ENCODE results near the gene LIX1L. TPM values are rescaled to one million over a fixed set of nuclear protein-coding genes. Genes with fewer than 3 reads are reported as not detected.
A peak's percentile ranks its signal among the peaks of the same experiment; 100 is the strongest.

LIX1L gene
- total RNA-seq, 4 donors from 2014 or later: 30.8 to 57.1 (median 41.5) TPM

DNA sequence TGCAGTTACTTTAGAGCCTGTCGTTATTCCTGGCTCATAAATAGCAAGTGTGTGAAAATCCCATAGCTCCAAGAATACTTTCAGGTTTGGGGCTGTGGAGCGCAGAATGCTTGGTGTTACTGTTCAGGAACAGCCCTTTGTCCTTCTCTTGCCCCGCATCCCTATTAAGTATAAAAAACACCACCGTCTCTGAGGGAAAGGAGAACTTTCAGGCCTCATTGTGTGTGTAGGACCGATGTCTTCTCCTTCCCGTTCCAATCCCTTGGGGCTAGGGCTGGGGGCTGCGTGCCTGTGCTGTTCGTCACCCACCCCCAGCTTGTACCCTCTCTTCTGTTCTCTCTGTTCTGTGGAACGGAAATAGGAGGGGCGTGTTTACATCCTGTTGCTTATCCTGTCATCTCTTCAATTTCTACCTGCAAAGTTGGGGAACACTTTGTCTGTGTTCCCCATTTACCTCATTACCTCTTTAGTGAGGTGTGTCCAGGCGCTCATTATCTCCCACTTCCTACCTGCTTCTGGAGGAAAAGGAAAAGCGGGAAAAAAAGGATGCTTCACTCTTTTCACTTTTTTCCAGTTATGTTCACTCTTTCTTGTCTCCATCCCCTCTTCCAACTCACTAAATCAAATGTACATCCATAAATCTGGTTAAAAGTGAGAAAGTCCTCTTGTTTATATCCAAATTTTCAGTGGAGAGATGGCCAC is 39.4 kb upstream of the LIX1L start:
- Histone ChIP-seq H3K27me3 (no peaks in the 10 kb centered on the region), H3K36me3 (peaks cover 22 to 37% (median 32%) of the 10 kb centered on the region in 3 donors), H3K27ac (peak overlapping the region; percentile 94 to 99 (median 97)), H3K9me3 (no peaks in the 10 kb centered on the region), H3K4me3 (peak overlapping the region; percentile 67 to 97 (median 78)), H3K4me1 (peaks cover 0 to 46% (median 29%) of the 10 kb centered on the region in 4 donors)
- TF ChIP-seq EP300 (IDR thresholded peaks at IDR 0.05): peak; percentile 8 to 58
- TF ChIP-seq POLR2A (IDR thresholded peaks at IDR 0.05): no peak
- peak in 1 of 2 donors; percentile 71 for DNase-seq (ENCODE audit: low spot score in 2 of 2)
- WGBS, 2 donors: 7% methylated on average over 12 of the region's 12 CpGs

DNA sequence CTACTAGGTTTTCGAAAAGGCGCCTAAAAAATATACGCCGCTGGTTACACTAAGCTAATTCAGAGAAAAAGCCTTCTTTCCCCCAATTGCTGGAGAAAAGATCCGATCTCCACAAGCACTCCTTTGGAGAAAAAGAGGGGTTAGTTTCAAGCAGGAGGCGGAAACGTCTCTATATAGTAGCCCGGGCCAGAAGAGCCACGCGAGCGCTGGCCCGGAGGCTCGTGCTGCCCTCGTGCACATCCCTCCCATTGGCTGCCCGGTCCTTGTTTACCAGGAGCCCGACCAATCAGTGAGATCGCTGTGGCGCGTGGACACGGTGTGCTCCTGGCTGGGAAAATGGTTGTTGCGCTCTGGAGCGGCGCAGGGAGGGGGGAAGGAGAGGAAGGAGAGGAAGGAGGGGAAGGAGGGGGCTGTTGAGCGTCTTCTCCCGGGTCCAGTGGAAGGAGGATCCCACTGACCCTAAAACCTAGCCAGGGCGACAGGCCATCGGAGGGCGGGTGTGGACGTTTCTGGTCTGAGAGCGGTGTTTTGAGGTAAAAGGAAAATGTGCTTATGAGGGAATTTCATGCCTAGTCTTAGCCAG is 38.7 kb upstream of the LIX1L start, which contains the start of gene TXNIP:
Gene TXNIP, minus strand, starts transcription at position 147 of the 583 bp plus-strand sequence. CDS start 313 bp downstream, outside the sequence.
- Histone ChIP-seq H3K27ac (peak within 1 kb of the TSS; percentile 94 to 99 (median 97)), H3K4me1 (peaks cover 0 to 45% (median 24%) of the 10 kb centered on the region in 4 donors), H3K4me3 (peak within 1 kb of the TSS; percentile 67 to 97 (median 78)), H3K36me3 (peaks cover 22 to 37% (median 32%) of the 10 kb centered on the region in 3 donors), H3K9me3 (no peaks in the 10 kb centered on the region), H3K27me3 (no peaks in the 10 kb centered on the region)
- DNase-seq (ENCODE audit: low spot score in 2 of 2): peak; percentile 98 to 99
- WGBS, 2 donors: 0% methylated on average over 30 of the region's 30 CpGs
- peak; percentile 93 to 100 for TF ChIP-seq EP300 (IDR thresholded peaks at IDR 0.05)
- TF ChIP-seq, protein P1, sequence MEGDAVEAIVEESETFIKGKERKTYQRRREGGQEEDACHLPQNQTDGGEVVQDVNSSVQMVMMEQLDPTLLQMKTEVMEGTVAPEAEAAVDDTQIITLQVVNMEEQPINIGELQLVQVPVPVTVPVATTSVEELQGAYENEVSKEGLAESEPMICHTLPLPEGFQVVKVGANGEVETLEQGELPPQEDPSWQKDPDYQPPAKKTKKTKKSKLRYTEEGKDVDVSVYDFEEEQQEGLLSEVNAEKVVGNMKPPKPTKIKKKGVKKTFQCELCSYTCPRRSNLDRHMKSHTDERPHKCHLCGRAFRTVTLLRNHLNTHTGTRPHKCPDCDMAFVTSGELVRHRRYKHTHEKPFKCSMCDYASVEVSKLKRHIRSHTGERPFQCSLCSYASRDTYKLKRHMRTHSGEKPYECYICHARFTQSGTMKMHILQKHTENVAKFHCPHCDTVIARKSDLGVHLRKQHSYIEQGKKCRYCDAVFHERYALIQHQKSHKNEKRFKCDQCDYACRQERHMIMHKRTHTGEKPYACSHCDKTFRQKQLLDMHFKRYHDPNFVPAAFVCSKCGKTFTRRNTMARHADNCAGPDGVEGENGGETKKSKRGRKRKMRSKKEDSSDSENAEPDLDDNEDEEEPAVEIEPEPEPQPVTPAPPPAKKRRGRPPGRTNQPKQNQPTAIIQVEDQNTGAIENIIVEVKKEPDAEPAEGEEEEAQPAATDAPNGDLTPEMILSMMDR (IDR thresholded peaks at IDR 0.05): peak in 1 of 5 experiments; percentile 26
- TF ChIP-seq POLR2A (IDR thresholded peaks at IDR 0.05): peak; percentile 92 to 94

DNA sequence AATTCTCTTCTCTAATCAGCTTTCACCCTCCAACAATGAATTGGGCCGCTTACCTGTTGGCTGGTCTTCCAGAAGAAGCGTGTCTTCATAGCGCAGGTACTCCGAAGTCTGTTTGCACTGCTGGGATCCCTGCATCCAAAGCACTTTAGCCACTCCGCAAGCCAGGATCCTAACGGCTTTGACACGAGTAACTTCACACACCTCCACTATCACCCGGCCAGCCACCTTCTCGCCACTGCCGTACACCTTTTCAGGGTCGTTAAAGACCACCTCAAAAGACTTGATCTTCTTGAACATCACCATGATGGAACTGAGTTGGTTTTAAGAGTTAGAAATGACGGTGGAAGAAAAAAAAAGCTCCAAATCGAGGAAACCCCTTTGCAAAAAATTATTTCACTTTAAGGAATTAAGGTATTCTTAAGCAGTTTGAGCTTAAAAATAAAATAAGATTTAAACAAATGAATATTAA is 38.2 kb upstream of the LIX1L start:
- Histone ChIP-seq H3K4me3 (peak overlapping the region; percentile 67 to 97 (median 78)), H3K36me3 (peaks cover 22 to 37% (median 32%) of the 10 kb centered on the region in 3 donors), H3K9me3 (no peaks in the 10 kb centered on the region), H3K4me1 (peaks cover 0 to 45% (median 21%) of the 10 kb centered on the region in 4 donors), H3K27me3 (no peaks in the 10 kb centered on the region), H3K27ac (peak overlapping the region; percentile 94 to 99 (median 97))
- no peak for DNase-seq (ENCODE audit: low spot score in 2 of 2)
- 0 to 1% methylated on average over 13 of the region's 13 CpGs for WGBS, 2 donors
- TF ChIP-seq EP300 (IDR thresholded peaks at IDR 0.05) (no peak), POLR2A (IDR thresholded peaks at IDR 0.05) (no peak)
- TF ChIP-seq, protein P1 (IDR thresholded peaks at IDR 0.05): no peak

DNA sequence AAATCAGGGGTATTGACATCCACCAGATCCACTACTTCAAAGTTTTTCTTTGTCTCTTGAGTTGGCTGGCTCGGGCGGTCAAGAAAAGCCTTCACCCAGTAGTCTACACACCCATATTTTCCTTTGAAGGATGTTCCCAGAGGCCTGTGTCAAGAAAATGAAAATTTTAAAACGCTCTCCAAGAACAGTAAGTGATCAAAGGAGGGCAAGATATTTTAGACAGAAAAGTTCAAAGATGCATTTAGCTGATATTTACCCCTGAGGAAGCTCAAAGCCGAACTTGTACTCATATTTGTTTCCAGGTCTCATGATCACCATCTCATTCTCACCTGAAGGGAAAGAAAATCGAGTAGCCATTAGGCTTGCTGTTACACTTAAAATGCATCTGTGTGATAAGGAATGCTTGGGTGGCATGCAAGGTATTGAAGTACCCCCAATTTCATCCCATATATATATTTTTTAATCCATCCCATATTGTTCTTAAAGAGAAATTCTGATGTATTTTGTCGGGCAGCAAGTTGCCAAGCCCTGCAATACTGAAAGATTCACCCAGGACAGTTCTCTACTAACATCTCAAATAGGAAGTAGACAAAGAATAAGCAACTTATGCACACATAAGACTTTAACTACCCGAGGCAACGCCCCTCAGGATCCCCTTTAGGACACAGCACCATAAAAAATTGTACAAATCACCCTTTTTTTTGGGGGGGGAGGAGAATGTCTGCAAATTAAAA is 37.5 kb upstream of the LIX1L start:
- peak overlapping the region; percentile 94 to 99 (median 97) for H3K27ac ChIP-seq
- peak overlapping the region; percentile 67 to 97 (median 78) for H3K4me3 ChIP-seq
- H3K4me1 ChIP-seq: peaks cover 0 to 46% (median 21%) of the 10 kb centered on the region in 4 donors
- peaks cover 22 to 37% (median 32%) of the 10 kb centered on the region in 3 donors for H3K36me3 ChIP-seq
- no peak for DNase-seq (ENCODE audit: low spot score in 2 of 2)
- no peaks in the 10 kb centered on the region for H3K27me3 ChIP-seq
- H3K9me3 ChIP-seq: no peaks in the 10 kb centered on the region
- TF ChIP-seq EP300 (IDR thresholded peaks at IDR 0.05): peak in 1 of 2 donors; percentile 1
- TF ChIP-seq, protein P1 (IDR thresholded peaks at IDR 0.05): no peak
- WGBS, 2 donors: 1% methylated on average over 8 of the region's 8 CpGs

DNA sequence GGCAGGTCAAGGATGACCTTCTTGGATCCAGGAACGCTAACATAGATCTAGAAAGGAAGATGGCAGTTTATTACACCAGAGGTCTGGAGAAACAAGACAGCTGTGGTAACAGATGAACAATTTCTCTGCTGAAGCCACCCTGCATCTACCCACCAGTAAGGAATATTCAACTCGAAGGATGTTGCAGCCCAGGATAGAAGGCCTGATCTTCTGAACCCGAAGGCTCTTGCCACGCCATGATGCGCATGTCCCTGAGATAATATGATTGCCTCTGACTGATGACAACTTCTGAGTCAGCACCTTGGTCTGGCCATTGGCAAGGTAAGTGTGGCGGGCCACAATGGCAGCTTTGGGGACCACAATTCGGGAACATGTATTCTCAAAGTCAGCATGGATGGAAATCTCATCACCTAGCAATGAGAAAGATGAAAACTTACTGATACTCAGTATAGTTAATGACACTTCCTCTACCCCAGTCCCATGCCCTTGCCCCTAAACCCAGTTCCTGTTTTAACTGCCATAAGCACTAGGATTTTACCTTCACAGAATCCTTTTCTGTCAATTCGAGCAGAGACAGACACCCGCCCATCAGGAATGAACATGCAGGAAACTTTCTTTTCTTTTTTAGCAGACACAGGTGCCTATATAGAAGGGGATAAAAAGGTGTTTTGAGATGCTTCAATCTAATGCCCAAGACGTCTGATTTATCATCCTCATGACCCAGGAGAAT is 36.7 kb upstream of the LIX1L start:
- no peak for DNase-seq (ENCODE audit: low spot score in 2 of 2)
- H3K4me3 ChIP-seq: peak overlapping the region; percentile 67 to 97 (median 78)

More for the DNA sequence above, 36.7 kb upstream of the LIX1L start:
- no peaks in the 10 kb centered on the region for H3K9me3 ChIP-seq
- no peaks in the 10 kb centered on the region for H3K27me3 ChIP-seq
- H3K4me1 ChIP-seq: peaks cover 0 to 44% (median 17%) of the 10 kb centered on the region in 4 donors
- H3K27ac ChIP-seq: peak overlapping the region; percentile 94 to 99 (median 97)
- 10 to 13% methylated on average over 10 of the region's 10 CpGs for WGBS, 2 donors
- H3K36me3 ChIP-seq: peaks cover 22 to 37% (median 32%) of the 10 kb centered on the region in 3 donors
- TF ChIP-seq POLR2A (IDR thresholded peaks at IDR 0.05): peak in 1 of 2 donors; percentile 5
- TF ChIP-seq, protein P1 (IDR thresholded peaks at IDR 0.05): no peak
- peak in 1 of 2 donors; percentile 82 for TF ChIP-seq EP300 (IDR thresholded peaks at IDR 0.05)
